Measurements from ENCODE around the gene NFKBIL1. TPM values are rescaled to one million over a fixed set of nuclear protein-coding genes. Genes with fewer than 3 reads are reported as not detected.
"Not testable (repeated sequence)": the region's sequence is repeated elsewhere in the genome, so short reads cannot be mapped to it uniquely, and the experiment has no call there.

NFKBIL1 gene
- total RNA-seq = 10 to 100 TPM; 16.8 to 17.0 TPM

- DNase-seq (ENCODE audit: low spot score) = peak; percentile 96
- ATAC-seq = peak; percentile 93 to 95
- no peaks in the 10 kb centered on the region for H3K36me3 Mint-ChIP-seq
- peaks cover 30% of the 10 kb centered on the region in 2 donors for H3K4me1 Mint-ChIP-seq (ENCODE audit: low read depth in 2 of 2)
- no peaks in the 10 kb centered on the region for H3K27me3 Mint-ChIP-seq
- H3K9me3 Mint-ChIP-seq = no peaks in the 10 kb centered on the region
- H3K4me3 Mint-ChIP-seq = peak within 1 kb of the TSS; percentile 99
- H3K27ac Mint-ChIP-seq = peak within 1 kb of the TSS; percentile 88 to 94
Measured at GRCh38 chr6:31546958-31547726, at the start of gene NFKBIL1. Gene NFKBIL1 (plus strand): TSS chr6:31547608. CDS start chr6:31547695, 87 bp downstream.

- H3K36me3 Mint-ChIP-seq = no peaks in the 10 kb centered on the region
- H3K4me3 Mint-ChIP-seq = peak overlapping the region; percentile 78
- H3K27ac Mint-ChIP-seq = peak overlapping the region; percentile 76 to 91
- DNase-seq (ENCODE audit: low spot score) (no peak), ATAC-seq (no peak)
- H3K27me3 Mint-ChIP-seq = no peaks in the 10 kb centered on the region
- no peaks in the 10 kb centered on the region for H3K9me3 Mint-ChIP-seq
- peaks cover 59 to 64% of the 10 kb centered on the region in 2 donors for H3K4me1 Mint-ChIP-seq (ENCODE audit: low read depth in 2 of 2)
Measured at GRCh38 chr6:31498748-31499147, 48.7 kb upstream of the NFKBIL1 start.

- H3K4me3 Mint-ChIP-seq = peak overlapping the region; percentile 78
- peaks cover 60 to 62% of the 10 kb centered on the region in 2 donors for H3K4me1 Mint-ChIP-seq (ENCODE audit: low read depth in 2 of 2)
- not testable (repeated sequence) for DNase-seq (ENCODE audit: low spot score); ATAC-seq; H3K36me3 Mint-ChIP-seq; H3K9me3 Mint-ChIP-seq; H3K27me3 Mint-ChIP-seq
- H3K27ac Mint-ChIP-seq = peak overlapping the region in 1 of 2 donors; percentile 91
Measured at GRCh38 chr6:31499648-31500047, 47.8 kb upstream of the NFKBIL1 start.

- no peaks in the 10 kb centered on the region for H3K9me3 Mint-ChIP-seq
- no peaks in the 10 kb centered on the region for H3K36me3 Mint-ChIP-seq
- DNase-seq (ENCODE audit: low spot score) = no peak
- H3K27ac Mint-ChIP-seq = peak overlapping the region in 1 of 2 donors; percentile 22
- no peak for ATAC-seq
- peaks cover 47 to 51% of the 10 kb centered on the region in 2 donors for H3K4me1 Mint-ChIP-seq (ENCODE audit: low read depth in 2 of 2)
- H3K27me3 Mint-ChIP-seq = no peaks in the 10 kb centered on the region
- peak overlapping the region; percentile 26 for H3K4me3 Mint-ChIP-seq
Measured at GRCh38 chr6:31502586-31502985, 44.8 kb upstream of the NFKBIL1 start.

GRCh38 chr6:31509036-31509435 is 38.4 kb upstream of the NFKBIL1 start:
- DNase-seq (ENCODE audit: low spot score); H3K36me3 Mint-ChIP-seq; H3K9me3 Mint-ChIP-seq; H3K27me3 Mint-ChIP-seq; H3K4me3 Mint-ChIP-seq: not testable (repeated sequence)
- peak in 1 of 2 donors; percentile 43 for ATAC-seq
- H3K4me1 Mint-ChIP-seq (ENCODE audit: low read depth in 2 of 2) = peaks cover 7 to 12% of the 10 kb centered on the region in 2 donors
- peak overlapping the region in 1 of 2 donors; percentile 28 for H3K27ac Mint-ChIP-seq

GRCh38 chr6:31510007-31510406 is 37.4 kb upstream of the NFKBIL1 start:
- no peaks in the 10 kb centered on the region for H3K36me3 Mint-ChIP-seq
- no peak overlapping the region for H3K4me3 Mint-ChIP-seq

GRCh38 chr6:31513456-31514165 is 33.8 kb upstream of the NFKBIL1 start:
- H3K4me1 Mint-ChIP-seq (ENCODE audit: low read depth in 2 of 2) = no peaks in the 10 kb centered on the region
- H3K36me3 Mint-ChIP-seq = no peaks in the 10 kb centered on the region
- ATAC-seq (no peak), DNase-seq (ENCODE audit: low spot score) (no peak)
- no peaks in the 10 kb centered on the region for H3K27me3 Mint-ChIP-seq
- no peak overlapping the region for H3K27ac Mint-ChIP-seq
- no peaks in the 10 kb centered on the region for H3K9me3 Mint-ChIP-seq
- no peak overlapping the region for H3K4me3 Mint-ChIP-seq

More at GRCh38 chr6:31510007-31510406, 37.4 kb upstream of the NFKBIL1 start:
- no peaks in the 10 kb centered on the region for H3K9me3 Mint-ChIP-seq
- DNase-seq (ENCODE audit: low spot score) (no peak), ATAC-seq (no peak)
- no peaks in the 10 kb centered on the region for H3K27me3 Mint-ChIP-seq
- H3K4me1 Mint-ChIP-seq (ENCODE audit: low read depth in 2 of 2) = peaks cover 7 to 11% of the 10 kb centered on the region in 2 donors
- no peak overlapping the region for H3K27ac Mint-ChIP-seq

- H3K27me3 Mint-ChIP-seq = no peaks in the 10 kb centered on the region
- no peaks in the 10 kb centered on the region for H3K36me3 Mint-ChIP-seq
- DNase-seq (ENCODE audit: low spot score) (no peak), ATAC-seq (no peak)
- no peaks in the 10 kb centered on the region for H3K9me3 Mint-ChIP-seq
- H3K27ac Mint-ChIP-seq = no peak overlapping the region
- H3K4me1 Mint-ChIP-seq (ENCODE audit: low read depth in 2 of 2) = peaks cover 3 to 4% of the 10 kb centered on the region in 2 donors
- H3K4me3 Mint-ChIP-seq = no peak overlapping the region
Measured at GRCh38 chr6:31521835-31522234, 25.6 kb upstream of the NFKBIL1 start.

GRCh38 chr6:31525553-31525931 is 21.9 kb upstream of the NFKBIL1 start:
- Mint-ChIP-seq H3K36me3 (peaks cover 10% of the 10 kb centered on the region), H3K4me3 (no peak overlapping the region), H3K4me1 (ENCODE audit: low read depth in 2 of 2) (peaks cover 5 to 6% of the 10 kb centered on the region in 2 donors), H3K9me3 (no peaks in the 10 kb centered on the region), H3K27ac (no peak overlapping the region), H3K27me3 (no peaks in the 10 kb centered on the region)
- no peak for DNase-seq (ENCODE audit: low spot score)
- no peak for ATAC-seq

- DNase-seq (ENCODE audit: low spot score) (no peak), ATAC-seq (peak in 1 of 2 donors; percentile 55)
- H3K4me3 Mint-ChIP-seq = no peak overlapping the region
- no peak overlapping the region for H3K27ac Mint-ChIP-seq
- H3K36me3 Mint-ChIP-seq = peaks cover 15% of the 10 kb centered on the region
- H3K9me3 Mint-ChIP-seq = no peaks in the 10 kb centered on the region
- peaks cover 8 to 9% of the 10 kb centered on the region in 2 donors for H3K4me1 Mint-ChIP-seq (ENCODE audit: low read depth in 2 of 2)
- H3K27me3 Mint-ChIP-seq = no peaks in the 10 kb centered on the region
Measured at GRCh38 chr6:31525932-31526591, 21.3 kb upstream of the NFKBIL1 start.

GRCh38 chr6:31528307-31528777 is 19.1 kb upstream of the NFKBIL1 start:
- DNase-seq (ENCODE audit: low spot score) (no peak), ATAC-seq (peak in 1 of 2 donors; percentile 8)
- Mint-ChIP-seq H3K9me3 (no peaks in the 10 kb centered on the region), H3K36me3 (peaks cover 26% of the 10 kb centered on the region), H3K4me1 (ENCODE audit: low read depth in 2 of 2) (peaks cover 8 to 19% of the 10 kb centered on the region in 2 donors), H3K27ac (no peak overlapping the region), H3K4me3 (no peak overlapping the region), H3K27me3 (no peaks in the 10 kb centered on the region)

- Mint-ChIP-seq H3K4me1 (ENCODE audit: low read depth in 2 of 2) (peaks cover 8 to 21% of the 10 kb centered on the region in 2 donors), H3K36me3 (peaks cover 26% of the 10 kb centered on the region), H3K9me3 (no peaks in the 10 kb centered on the region), H3K27me3 (no peaks in the 10 kb centered on the region), H3K27ac (no peak within 1 kb of the TSS), H3K4me3 (no peak within 1 kb of the TSS)
- DNase-seq (ENCODE audit: low spot score) (no peak), ATAC-seq (peak in 1 of 2 donors; percentile 37)
Measured at GRCh38 chr6:31528821-31529328, 18.5 kb upstream of the NFKBIL1 start, which contains the start of gene MCCD1. Gene MCCD1 (plus strand): TSS chr6:31528962. CDS start chr6:31529015, 53 bp downstream.

- Mint-ChIP-seq H3K4me3 (no peak overlapping the region), H3K36me3 (peaks cover 26% of the 10 kb centered on the region), H3K4me1 (ENCODE audit: low read depth in 2 of 2) (peaks cover 8 to 21% of the 10 kb centered on the region in 2 donors), H3K27ac (no peak overlapping the region), H3K9me3 (no peaks in the 10 kb centered on the region), H3K27me3 (no peaks in the 10 kb centered on the region)
- ATAC-seq = peak in 1 of 2 donors; percentile 13
- no peak for DNase-seq (ENCODE audit: low spot score)
Measured at GRCh38 chr6:31529329-31530150, 17.9 kb upstream of the NFKBIL1 start.
